ENCODE measurements around the gene STING1. TPM values are rescaled to one million over a fixed set of nuclear protein-coding genes. Genes with fewer than 3 reads are reported as not detected.

STING1 gene
- total and polyA plus RNA-seq, 2 of the 13 experiments (the other 11 are each of a cell fraction or from before 2014, with no cell fraction given) = 1.3 to 4.4 TPM

DNA sequence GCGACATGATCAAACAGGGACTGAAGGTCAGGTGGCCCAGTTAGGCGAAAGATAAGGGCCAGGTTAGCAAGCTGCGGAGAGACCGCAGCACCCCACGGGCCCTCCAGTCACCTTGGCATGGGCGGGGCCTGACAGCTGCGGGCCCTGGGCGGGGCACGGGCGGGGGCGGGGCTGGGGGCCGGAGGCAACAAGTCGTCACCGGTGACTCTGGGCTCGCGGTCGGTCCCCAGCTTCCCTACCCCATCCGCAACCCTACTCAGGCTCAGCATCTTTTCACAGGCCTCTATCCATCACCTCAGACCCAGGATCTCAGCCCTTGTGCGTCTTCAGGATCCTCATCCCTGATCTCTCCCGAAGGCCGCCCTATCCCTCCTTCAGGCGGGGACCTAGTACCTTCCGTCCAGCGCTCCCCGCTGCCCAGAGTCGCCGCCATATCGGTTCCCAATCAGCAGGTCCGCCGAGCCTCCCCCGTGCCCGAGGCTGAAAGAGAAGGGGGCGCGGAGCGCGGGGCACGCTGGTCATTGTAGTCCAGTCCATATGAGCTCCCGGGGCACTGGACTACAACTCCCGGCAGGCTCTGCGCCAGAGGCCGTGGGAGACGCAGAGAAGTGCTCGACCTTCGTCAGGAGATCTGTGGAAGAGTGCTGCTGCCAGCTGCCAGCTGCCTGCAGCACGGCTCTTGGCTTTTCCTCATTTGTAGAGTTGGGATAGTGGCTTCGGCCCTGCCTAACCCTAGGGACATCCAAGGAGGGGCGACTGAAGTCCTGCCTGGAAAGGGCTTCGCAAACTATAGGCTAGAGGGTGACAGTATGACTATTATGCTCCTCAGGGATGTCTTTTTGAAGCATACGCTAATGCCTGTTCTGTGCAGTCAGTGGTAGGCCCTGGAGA, 43.3 kb downstream of the STING1 start, which contains the start of gene DNAJC18 (continued):
- TF ChIP-seq, protein P1, sequence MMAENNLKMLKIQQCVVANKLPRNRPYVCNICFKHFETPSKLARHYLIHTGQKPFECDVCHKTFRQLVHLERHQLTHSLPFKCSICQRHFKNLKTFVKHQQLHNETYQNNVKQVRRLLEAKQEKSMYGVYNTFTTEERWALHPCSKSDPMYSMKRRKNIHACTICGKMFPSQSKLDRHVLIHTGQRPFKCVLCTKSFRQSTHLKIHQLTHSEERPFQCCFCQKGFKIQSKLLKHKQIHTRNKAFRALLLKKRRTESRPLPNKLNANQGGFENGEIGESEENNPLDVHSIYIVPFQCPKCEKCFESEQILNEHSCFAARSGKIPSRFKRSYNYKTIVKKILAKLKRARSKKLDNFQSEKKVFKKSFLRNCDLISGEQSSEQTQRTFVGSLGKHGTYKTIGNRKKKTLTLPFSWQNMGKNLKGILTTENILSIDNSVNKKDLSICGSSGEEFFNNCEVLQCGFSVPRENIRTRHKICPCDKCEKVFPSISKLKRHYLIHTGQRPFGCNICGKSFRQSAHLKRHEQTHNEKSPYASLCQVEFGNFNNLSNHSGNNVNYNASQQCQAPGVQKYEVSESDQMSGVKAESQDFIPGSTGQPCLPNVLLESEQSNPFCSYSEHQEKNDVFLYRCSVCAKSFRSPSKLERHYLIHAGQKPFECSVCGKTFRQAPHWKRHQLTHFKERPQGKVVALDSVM (CRISPR knock-in tag; IDR thresholded peaks at IDR 0.05) = peak; percentile 51; the same call in 1 of the 2 replicates
- TF ChIP-seq ZNF207 (IDR thresholded peaks at IDR 0.05; ENCODE audit: borderline replicate concordance) = no peak
- TF ChIP-seq, protein P2, sequence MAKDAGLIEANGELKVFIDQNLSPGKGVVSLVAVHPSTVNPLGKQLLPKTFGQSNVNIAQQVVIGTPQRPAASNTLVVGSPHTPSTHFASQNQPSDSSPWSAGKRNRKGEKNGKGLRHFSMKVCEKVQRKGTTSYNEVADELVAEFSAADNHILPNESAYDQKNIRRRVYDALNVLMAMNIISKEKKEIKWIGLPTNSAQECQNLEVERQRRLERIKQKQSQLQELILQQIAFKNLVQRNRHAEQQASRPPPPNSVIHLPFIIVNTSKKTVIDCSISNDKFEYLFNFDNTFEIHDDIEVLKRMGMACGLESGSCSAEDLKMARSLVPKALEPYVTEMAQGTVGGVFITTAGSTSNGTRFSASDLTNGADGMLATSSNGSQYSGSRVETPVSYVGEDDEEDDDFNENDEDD (CRISPR knock-in tag; IDR thresholded peaks at IDR 0.05; ENCODE audit: borderline replicate concordance) = peak; percentile 58; the same call in 1 of the 2 replicates
- no peak for TF ChIP-seq ZSCAN12 (CRISPR knock-in tag; IDR thresholded peaks at IDR 0.05)
- TF ChIP-seq, protein P3, sequence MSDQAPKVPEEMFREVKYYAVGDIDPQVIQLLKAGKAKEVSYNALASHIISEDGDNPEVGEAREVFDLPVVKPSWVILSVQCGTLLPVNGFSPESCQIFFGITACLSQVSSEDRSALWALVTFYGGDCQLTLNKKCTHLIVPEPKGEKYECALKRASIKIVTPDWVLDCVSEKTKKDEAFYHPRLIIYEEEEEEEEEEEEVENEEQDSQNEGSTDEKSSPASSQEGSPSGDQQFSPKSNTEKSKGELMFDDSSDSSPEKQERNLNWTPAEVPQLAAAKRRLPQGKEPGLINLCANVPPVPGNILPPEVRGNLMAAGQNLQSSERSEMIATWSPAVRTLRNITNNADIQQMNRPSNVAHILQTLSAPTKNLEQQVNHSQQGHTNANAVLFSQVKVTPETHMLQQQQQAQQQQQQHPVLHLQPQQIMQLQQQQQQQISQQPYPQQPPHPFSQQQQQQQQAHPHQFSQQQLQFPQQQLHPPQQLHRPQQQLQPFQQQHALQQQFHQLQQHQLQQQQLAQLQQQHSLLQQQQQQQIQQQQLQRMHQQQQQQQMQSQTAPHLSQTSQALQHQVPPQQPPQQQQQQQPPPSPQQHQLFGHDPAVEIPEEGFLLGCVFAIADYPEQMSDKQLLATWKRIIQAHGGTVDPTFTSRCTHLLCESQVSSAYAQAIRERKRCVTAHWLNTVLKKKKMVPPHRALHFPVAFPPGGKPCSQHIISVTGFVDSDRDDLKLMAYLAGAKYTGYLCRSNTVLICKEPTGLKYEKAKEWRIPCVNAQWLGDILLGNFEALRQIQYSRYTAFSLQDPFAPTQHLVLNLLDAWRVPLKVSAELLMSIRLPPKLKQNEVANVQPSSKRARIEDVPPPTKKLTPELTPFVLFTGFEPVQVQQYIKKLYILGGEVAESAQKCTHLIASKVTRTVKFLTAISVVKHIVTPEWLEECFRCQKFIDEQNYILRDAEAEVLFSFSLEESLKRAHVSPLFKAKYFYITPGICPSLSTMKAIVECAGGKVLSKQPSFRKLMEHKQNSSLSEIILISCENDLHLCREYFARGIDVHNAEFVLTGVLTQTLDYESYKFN (CRISPR knock-in tag; conservative IDR thresholded peaks at IDR 0.05) = peak; percentile 41
- TF ChIP-seq KDM5B (CRISPR knock-in tag; IDR thresholded peaks at IDR 0.05; ENCODE audit: borderline replicate concordance) = peak; percentile 82; the same call in 1 of the 2 replicates
- TF ChIP-seq, protein P4, sequence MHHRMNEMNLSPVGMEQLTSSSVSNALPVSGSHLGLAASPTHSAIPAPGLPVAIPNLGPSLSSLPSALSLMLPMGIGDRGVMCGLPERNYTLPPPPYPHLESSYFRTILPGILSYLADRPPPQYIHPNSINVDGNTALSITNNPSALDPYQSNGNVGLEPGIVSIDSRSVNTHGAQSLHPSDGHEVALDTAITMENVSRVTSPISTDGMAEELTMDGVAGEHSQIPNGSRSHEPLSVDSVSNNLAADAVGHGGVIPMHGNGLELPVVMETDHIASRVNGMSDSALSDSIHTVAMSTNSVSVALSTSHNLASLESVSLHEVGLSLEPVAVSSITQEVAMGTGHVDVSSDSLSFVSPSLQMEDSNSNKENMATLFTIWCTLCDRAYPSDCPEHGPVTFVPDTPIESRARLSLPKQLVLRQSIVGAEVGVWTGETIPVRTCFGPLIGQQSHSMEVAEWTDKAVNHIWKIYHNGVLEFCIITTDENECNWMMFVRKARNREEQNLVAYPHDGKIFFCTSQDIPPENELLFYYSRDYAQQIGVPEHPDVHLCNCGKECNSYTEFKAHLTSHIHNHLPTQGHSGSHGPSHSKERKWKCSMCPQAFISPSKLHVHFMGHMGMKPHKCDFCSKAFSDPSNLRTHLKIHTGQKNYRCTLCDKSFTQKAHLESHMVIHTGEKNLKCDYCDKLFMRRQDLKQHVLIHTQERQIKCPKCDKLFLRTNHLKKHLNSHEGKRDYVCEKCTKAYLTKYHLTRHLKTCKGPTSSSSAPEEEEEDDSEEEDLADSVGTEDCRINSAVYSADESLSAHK (CRISPR knock-in tag; IDR thresholded peaks at IDR 0.05; ENCODE audit: borderline replicate concordance) = 0 out of 2 replicates have a peak, but pooled peaks have one; percentile 33
- TF ChIP-seq, protein P5, sequence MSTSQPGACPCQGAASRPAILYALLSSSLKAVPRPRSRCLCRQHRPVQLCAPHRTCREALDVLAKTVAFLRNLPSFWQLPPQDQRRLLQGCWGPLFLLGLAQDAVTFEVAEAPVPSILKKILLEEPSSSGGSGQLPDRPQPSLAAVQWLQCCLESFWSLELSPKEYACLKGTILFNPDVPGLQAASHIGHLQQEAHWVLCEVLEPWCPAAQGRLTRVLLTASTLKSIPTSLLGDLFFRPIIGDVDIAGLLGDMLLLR (CRISPR knock-in tag; IDR thresholded peaks at IDR 0.05) = 0 out of 2 replicates have a peak, but pooled peaks have one; percentile 44
- peak; percentile 82 for TF ChIP-seq ZFY (CRISPR knock-in tag; IDR thresholded peaks at IDR 0.05)
- TF ChIP-seq, protein P6, sequence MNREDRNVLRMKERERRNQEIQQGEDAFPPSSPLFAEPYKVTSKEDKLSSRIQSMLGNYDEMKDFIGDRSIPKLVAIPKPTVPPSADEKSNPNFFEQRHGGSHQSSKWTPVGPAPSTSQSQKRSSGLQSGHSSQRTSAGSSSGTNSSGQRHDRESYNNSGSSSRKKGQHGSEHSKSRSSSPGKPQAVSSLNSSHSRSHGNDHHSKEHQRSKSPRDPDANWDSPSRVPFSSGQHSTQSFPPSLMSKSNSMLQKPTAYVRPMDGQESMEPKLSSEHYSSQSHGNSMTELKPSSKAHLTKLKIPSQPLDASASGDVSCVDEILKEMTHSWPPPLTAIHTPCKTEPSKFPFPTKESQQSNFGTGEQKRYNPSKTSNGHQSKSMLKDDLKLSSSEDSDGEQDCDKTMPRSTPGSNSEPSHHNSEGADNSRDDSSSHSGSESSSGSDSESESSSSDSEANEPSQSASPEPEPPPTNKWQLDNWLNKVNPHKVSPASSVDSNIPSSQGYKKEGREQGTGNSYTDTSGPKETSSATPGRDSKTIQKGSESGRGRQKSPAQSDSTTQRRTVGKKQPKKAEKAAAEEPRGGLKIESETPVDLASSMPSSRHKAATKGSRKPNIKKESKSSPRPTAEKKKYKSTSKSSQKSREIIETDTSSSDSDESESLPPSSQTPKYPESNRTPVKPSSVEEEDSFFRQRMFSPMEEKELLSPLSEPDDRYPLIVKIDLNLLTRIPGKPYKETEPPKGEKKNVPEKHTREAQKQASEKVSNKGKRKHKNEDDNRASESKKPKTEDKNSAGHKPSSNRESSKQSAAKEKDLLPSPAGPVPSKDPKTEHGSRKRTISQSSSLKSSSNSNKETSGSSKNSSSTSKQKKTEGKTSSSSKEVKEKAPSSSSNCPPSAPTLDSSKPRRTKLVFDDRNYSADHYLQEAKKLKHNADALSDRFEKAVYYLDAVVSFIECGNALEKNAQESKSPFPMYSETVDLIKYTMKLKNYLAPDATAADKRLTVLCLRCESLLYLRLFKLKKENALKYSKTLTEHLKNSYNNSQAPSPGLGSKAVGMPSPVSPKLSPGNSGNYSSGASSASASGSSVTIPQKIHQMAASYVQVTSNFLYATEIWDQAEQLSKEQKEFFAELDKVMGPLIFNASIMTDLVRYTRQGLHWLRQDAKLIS (CRISPR knock-in tag; IDR thresholded peaks at IDR 0.05) = no peak
- TF ChIP-seq RBFOX2 (IDR thresholded peaks at IDR 0.05; ENCODE audit: low read depth, low read length) = peak; percentile 62; the same call in 1 of the 2 replicates
- no peak for TF ChIP-seq SMARCE1 (IDR thresholded peaks at IDR 0.05; ENCODE audit: borderline replicate concordance)
- no peak; the same call in 1 of the 2 replicates for TF ChIP-seq NFE2 (CRISPR knock-in tag; IDR thresholded peaks at IDR 0.05)

Measured in HepG2 (cell line).